Measurements from ENCODE around the gene C2CD4D.

- TF ChIP-seq, protein P1, sequence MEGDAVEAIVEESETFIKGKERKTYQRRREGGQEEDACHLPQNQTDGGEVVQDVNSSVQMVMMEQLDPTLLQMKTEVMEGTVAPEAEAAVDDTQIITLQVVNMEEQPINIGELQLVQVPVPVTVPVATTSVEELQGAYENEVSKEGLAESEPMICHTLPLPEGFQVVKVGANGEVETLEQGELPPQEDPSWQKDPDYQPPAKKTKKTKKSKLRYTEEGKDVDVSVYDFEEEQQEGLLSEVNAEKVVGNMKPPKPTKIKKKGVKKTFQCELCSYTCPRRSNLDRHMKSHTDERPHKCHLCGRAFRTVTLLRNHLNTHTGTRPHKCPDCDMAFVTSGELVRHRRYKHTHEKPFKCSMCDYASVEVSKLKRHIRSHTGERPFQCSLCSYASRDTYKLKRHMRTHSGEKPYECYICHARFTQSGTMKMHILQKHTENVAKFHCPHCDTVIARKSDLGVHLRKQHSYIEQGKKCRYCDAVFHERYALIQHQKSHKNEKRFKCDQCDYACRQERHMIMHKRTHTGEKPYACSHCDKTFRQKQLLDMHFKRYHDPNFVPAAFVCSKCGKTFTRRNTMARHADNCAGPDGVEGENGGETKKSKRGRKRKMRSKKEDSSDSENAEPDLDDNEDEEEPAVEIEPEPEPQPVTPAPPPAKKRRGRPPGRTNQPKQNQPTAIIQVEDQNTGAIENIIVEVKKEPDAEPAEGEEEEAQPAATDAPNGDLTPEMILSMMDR (IDR thresholded peaks at IDR 0.05) = no peak
- TF ChIP-seq ZFP36 (IDR thresholded peaks at IDR 0.05; ENCODE audit: borderline replicate concordance, partially characterized antibody) (no peak), BHLHE40 (IDR thresholded peaks at IDR 0.05; ENCODE audit: low read depth, low read length) (no peak)
Measured at GRCh38 chr1:151831256-151831591, 8.4 kb downstream of the C2CD4D start.
